GM12873 (cell line): ENCODE results near the gene ERMAP.

ENCODE experiments used
- TF ChIP-seq, protein P1 (sequence below): IDR thresholded peaks from 2 replicates; pipeline ENCODE4 v1.5.1; 2012; ENCODE audit warnings: low read depth, mild to moderate bottlenecking, moderate library complexity, low read length, control low read depth; ENCODE audit not compliant: insufficient read depth; ENCODE audit errors: missing control alignments

The ERMAP gene

DNA sequence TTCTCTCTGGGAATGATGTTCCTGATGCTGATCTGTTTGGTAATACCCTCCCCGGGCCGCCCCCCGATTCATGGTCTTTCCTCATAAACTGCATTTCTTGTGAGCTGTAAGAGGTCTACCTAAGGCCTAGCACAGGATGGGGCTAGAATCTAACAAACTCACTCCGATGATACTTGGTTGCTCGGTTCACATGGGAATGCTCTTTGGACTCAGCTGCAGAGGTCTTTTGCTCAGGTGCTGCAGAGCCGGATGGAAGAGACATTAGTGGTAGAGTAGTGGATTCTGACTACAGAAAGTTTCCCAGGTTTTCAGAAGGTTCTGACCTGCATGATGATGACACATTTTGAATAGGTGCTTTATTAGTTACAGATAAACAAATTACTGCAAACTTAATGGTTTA lies 40.4 kb upstream of the ERMAP start:
- TF ChIP-seq, protein P1, sequence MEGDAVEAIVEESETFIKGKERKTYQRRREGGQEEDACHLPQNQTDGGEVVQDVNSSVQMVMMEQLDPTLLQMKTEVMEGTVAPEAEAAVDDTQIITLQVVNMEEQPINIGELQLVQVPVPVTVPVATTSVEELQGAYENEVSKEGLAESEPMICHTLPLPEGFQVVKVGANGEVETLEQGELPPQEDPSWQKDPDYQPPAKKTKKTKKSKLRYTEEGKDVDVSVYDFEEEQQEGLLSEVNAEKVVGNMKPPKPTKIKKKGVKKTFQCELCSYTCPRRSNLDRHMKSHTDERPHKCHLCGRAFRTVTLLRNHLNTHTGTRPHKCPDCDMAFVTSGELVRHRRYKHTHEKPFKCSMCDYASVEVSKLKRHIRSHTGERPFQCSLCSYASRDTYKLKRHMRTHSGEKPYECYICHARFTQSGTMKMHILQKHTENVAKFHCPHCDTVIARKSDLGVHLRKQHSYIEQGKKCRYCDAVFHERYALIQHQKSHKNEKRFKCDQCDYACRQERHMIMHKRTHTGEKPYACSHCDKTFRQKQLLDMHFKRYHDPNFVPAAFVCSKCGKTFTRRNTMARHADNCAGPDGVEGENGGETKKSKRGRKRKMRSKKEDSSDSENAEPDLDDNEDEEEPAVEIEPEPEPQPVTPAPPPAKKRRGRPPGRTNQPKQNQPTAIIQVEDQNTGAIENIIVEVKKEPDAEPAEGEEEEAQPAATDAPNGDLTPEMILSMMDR = no peak

DNA sequence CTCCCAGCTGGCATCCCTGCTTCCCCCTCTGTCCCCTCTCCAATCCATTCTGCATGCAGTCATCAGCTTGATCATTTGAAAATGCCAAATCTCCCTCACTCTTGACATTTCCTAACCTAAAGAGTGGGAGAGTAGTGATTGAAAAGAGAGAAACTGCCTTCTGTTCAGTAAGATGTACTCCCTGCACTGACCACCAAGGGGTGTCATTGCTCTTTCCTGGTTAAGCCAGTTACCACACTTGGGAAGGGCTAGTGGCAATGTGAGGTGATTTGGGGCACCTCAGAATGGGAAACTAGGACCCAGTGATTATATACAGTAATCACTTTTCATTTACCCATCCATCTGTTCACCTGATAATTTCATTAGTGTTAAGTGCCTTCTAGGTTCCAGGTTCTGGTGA lies 39.1 kb upstream of the ERMAP start:
- TF ChIP-seq, protein P1 = peak; percentile 77

DNA sequence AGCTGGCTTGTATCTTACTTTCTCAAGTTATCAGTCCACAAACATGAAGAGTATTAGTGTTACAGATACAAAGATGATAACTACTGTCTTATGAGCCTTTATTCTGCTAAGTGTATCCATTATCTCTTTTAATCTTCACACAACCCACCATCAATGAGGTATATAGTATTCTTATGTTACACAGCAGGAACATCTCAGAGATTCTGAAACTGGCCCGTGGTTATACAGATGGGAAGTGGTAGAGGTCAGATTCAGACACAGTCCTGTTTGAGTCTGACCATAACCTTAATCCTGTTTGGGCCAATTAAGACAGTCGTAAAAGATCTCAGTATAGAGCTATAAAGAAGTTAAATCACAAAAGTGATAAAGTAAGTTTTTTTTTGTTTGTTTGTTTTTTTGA lies 37.2 kb upstream of the ERMAP start:
- TF ChIP-seq, protein P1 = no peak

DNA sequence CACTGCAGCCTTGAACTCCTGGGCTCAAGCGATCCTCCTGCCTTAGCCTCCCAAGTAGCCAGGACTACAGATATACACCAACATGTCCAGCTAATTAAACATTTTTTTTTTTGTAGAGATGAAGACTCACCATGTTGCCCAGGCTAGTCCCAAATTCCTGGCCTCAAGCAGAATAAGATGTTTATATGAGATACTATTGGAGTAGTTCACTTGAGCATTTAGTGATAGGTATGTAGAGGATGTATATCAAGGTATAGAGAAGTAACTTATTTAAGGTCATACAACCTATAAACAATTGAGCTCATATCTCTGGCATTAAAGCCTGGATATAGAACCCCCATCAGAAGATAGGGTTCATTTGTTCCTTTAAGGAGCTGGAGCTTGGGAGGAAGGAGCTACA lies 36.7 kb upstream of the ERMAP start:
- TF ChIP-seq, protein P1 = no peak

DNA sequence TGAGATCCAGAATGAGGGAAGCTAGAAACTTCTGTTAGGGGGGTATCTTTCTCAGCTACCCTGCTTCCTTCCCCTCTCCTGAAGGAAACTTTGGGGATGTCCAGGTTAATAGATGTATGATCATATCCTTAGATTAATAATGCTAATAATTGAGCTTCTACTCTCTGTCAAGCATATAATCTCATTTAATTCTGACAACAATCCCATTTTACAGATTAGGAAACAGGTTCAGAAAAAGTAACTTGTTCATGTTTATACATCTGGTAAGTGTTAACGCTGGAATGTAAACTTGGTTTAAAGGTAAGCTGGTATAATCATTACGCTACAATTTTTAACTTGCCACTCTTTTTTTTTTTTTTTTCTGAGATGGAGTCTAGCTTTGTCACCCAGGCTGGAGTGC lies 33.8 kb upstream of the ERMAP start:
- TF ChIP-seq, protein P1 = no peak

DNA sequence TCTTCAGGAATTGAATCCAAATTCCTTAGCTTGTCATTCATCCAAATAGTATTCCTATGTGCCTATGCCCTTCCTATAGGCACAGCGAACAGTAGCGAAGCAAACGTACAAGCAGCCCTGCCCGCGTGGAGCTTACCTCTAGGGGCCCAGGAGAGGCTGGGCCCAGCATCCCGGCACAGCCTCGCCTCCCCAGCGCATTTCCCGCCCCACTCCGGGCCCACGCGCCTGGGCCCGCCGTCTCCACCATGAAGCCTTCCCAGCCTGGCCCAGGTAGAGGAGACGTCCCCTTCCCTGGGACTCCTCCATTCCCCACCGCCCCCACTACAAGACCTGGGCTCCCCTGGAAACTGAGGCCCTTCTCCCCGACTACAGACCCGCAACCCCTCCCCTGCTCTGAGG lies 32.4 kb upstream of the ERMAP start:
- TF ChIP-seq, protein P1 = no peak

DNA sequence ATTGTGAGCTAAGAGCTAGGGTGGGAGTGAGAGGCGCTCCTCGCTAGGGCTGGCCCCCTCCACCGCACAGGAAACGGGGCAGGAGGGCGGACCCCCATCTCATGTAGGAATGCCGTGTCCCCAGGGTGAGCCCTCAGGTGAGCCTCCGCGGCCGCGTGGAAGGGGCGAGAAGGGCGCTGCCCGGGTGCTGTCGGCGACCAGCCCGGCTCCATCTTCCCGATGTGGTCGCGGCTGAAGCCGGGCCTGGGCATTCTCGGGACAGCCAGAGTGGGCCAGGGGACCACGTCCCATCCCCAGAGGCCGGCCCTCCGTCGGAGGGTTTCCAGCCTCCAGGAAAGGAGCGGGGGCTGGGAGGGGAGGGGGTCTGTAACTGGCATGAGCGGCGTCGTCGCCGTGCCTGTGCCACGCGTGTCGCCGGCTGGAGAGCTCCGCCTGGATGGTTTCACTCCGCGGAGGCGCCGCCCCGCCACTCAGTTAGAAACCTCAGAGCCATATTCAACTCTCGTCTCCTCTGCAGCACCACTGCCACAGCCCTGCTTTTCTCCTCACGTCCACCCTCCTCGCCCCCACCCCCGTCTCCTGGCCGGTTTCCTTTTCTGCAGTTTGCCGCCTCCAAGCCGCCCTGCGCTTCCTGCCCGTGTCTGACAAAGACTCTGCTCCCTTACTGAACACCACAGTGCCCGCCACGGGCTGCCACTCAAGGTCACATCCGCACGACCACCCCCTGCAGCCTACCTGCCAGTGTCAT lies 31.8 kb upstream of the ERMAP start, which contains the start of gene TMEM269:
Gene TMEM269 (plus strand): TSS at position 46 of the 748 bp plus-strand sequence. CDS start 4,903 bp downstream, outside the sequence.
- TF ChIP-seq, protein P1 = no peak
